BE2C (cell line): Measurements from ENCODE around the gene STUM.

Experiments
- DNase-seq: peaks from one replicate; pipeline ENCODE4 v3.0.0-alpha.2; 2020
- H3K27me3 ChIP-seq: fragments of 250-450 bp; sonication (Bioruptor Pico); 2 replicates; pipeline ENCODE4 v1.5.1; 2020; ENCODE audit warnings: mild to moderate bottlenecking
- H3K36me3 ChIP-seq: fragments of 250-450 bp; sonication (Bioruptor Pico); 2 replicates; pipeline ENCODE4 v1.5.1; 2020; ENCODE audit warnings: mild to moderate bottlenecking
- H3K4me1 ChIP-seq: fragments of 250-450 bp; sonication (Bioruptor Pico); 2 replicates; pipeline ENCODE4 v1.5.1; 2020
- H3K4me3 ChIP-seq: 2 replicates; pipeline ENCODE4 v1.5.1; 2011; ENCODE audit warnings: low read depth, low read length
- H3K9me3 ChIP-seq: fragments of 250-450 bp; sonication (Bioruptor Pico); 2 replicates; pipeline ENCODE4 v1.5.1; 2020
- CTCF ChIP-seq: IDR thresholded peaks from 2 replicates; pipeline ENCODE4 v1.5.1; 2012; ENCODE audit warnings: mild to moderate bottlenecking, low read depth, low read length

Gene STUM

GRCh38 chr1:226639631-226640061 is 91.1 kb downstream of the STUM start:
- H3K4me1 ChIP-seq: peaks cover 6% of the 10 kb centered on the region
- H3K36me3 ChIP-seq: no peaks in the 10 kb centered on the region
- DNase-seq: no peak
- TF ChIP-seq CTCF: no peak
- H3K27me3 ChIP-seq: no peaks in the 10 kb centered on the region
- H3K4me3 ChIP-seq: no peak overlapping the region
- H3K9me3 ChIP-seq: no peaks in the 10 kb centered on the region; the same call in 1 of the 2 replicates

GRCh38 chr1:226640321-226641136 is 92.0 kb downstream of the STUM start:
- H3K4me1 ChIP-seq: peaks cover 6% of the 10 kb centered on the region
- no peak for DNase-seq
- no peaks in the 10 kb centered on the region for H3K27me3 ChIP-seq
- no peak for TF ChIP-seq CTCF
- H3K4me3 ChIP-seq: no peak overlapping the region
- no peaks in the 10 kb centered on the region for H3K36me3 ChIP-seq
- no peaks in the 10 kb centered on the region; the same call in 1 of the 2 replicates for H3K9me3 ChIP-seq

- no peak for TF ChIP-seq CTCF
- Histone ChIP-seq H3K4me1 (peaks cover 6% of the 10 kb centered on the region), H3K9me3 (no peaks in the 10 kb centered on the region; the same call in 1 of the 2 replicates), H3K4me3 (no peak overlapping the region), H3K36me3 (no peaks in the 10 kb centered on the region), H3K27me3 (no peaks in the 10 kb centered on the region)
- no peak for DNase-seq
These were observed 93.2 kb downstream of the STUM start for GRCh38 chr1:226641671-226642231.

- no peak for DNase-seq
- TF ChIP-seq CTCF: no peak
- H3K4me1 ChIP-seq: peaks cover 6% of the 10 kb centered on the region
- no peaks in the 10 kb centered on the region for H3K27me3 ChIP-seq
- H3K4me3 ChIP-seq: no peak overlapping the region
- H3K36me3 ChIP-seq: no peaks in the 10 kb centered on the region
- H3K9me3 ChIP-seq: no peaks in the 10 kb centered on the region; the same call in 1 of the 2 replicates
These were observed 93.9 kb downstream of the STUM start for GRCh38 chr1:226642421-226642820.

- no peak for DNase-seq
- H3K36me3 ChIP-seq: no peaks in the 10 kb centered on the region
- no peak for TF ChIP-seq CTCF
- no peak overlapping the region for H3K4me3 ChIP-seq
- no peaks in the 10 kb centered on the region; the same call in 1 of the 2 replicates for H3K9me3 ChIP-seq
- H3K27me3 ChIP-seq: no peaks in the 10 kb centered on the region
- peaks cover 6% of the 10 kb centered on the region for H3K4me1 ChIP-seq
These were observed 94.6 kb downstream of the STUM start for GRCh38 chr1:226643177-226643576.
